HEK293 (cell line): ENCODE measurements around the gene INO80B.

ENCODE experiments used
- ATF2 ChIP-seq: fragments of 450-650 bp; formaldehyde crosslinking; IDR thresholded peaks from 2 replicates; pipeline ENCODE4 v1.5.1; 2016; ENCODE audit warnings: missing biosample characterization, missing genetic modification characterization, low read depth
- BCL11B ChIP-seq: fragments of 450-650 bp; formaldehyde crosslinking; IDR thresholded peaks from 2 replicates; pipeline ENCODE4 v1.5.1; 2016; ENCODE audit warnings: low read depth, missing biosample characterization, missing genetic modification characterization
- KLF8 ChIP-seq: fragments of 450-650 bp; formaldehyde crosslinking; IDR thresholded peaks from 2 replicates; pipeline ENCODE4 v1.5.1; 2016; ENCODE audit warnings: missing biosample characterization, missing genetic modification characterization
- PBX3 ChIP-seq: sonication (generic); formaldehyde crosslinking; IDR thresholded peaks from 2 replicates; pipeline ENCODE4 v1.8.1; 2022; ENCODE audit warnings: mild to moderate bottlenecking, moderate library complexity, missing genetic modification reagents
- SP2 ChIP-seq: fragments of 450-650 bp; formaldehyde crosslinking; IDR thresholded peaks from 2 replicates; pipeline ENCODE4 v1.5.1; 2016; ENCODE audit warnings: missing biosample characterization, missing genetic modification characterization
- ZBTB20 ChIP-seq: fragments of 450-650 bp; formaldehyde crosslinking; IDR thresholded peaks from 2 replicates; pipeline ENCODE4 v1.5.1; 2016; ENCODE audit warnings: missing biosample characterization, missing genetic modification characterization
- ZFHX2 ChIP-seq: fragments of 450-650 bp; formaldehyde crosslinking; conservative IDR thresholded peaks from 2 replicates; pipeline ENCODE4 v1.5.1; 2016; ENCODE audit warnings: missing biosample characterization, missing genetic modification characterization
- ZNF302 ChIP-seq: fragments of 450-650 bp; formaldehyde crosslinking; IDR thresholded peaks from 2 replicates; pipeline ENCODE4 v1.5.1; 2016; ENCODE audit warnings: missing biosample characterization, missing genetic modification characterization, low read depth
- ZNF404 ChIP-seq: fragments of 450-650 bp; formaldehyde crosslinking; IDR thresholded peaks from 2 replicates; pipeline ENCODE4 v1.5.1; 2017; ENCODE audit warnings: missing biosample characterization, missing genetic modification characterization
- ZNF433 ChIP-seq: fragments of 450-650 bp; formaldehyde crosslinking; IDR thresholded peaks from 2 replicates; pipeline ENCODE4 v1.5.1; 2016; ENCODE audit warnings: missing biosample characterization, missing genetic modification characterization, low read depth
- ZNF530 ChIP-seq: fragments of 450-650 bp; formaldehyde crosslinking; IDR thresholded peaks from 2 replicates; pipeline ENCODE4 v1.5.1; 2016; ENCODE audit warnings: low read depth, missing biosample characterization, missing genetic modification characterization
- ZNF76 ChIP-seq: fragments of 450-650 bp; formaldehyde crosslinking; IDR thresholded peaks from 2 replicates; pipeline ENCODE4; 2016; ENCODE audit warnings: low read depth, missing biosample characterization, missing genetic modification characterization, borderline replicate concordance
- ZNF776 ChIP-seq: fragments of 450-650 bp; formaldehyde crosslinking; IDR thresholded peaks from 2 replicates; pipeline ENCODE4 v1.5.0; 2017; ENCODE audit warnings: missing biosample characterization, missing genetic modification characterization, borderline replicate concordance
- ZNF791 ChIP-seq: fragments of 450-650 bp; formaldehyde crosslinking; IDR thresholded peaks from 2 replicates; pipeline ENCODE4 v1.5.1; 2016; ENCODE audit warnings: missing biosample characterization, missing genetic modification characterization
- ZNF843 ChIP-seq: fragments of 450-650 bp; formaldehyde crosslinking; IDR thresholded peaks from 2 replicates; pipeline ENCODE4 v1.5.1; 2016; ENCODE audit warnings: missing biosample characterization, missing genetic modification characterization
- ZSCAN23 ChIP-seq: fragments of 450-650 bp; formaldehyde crosslinking; IDR thresholded peaks from 2 replicates; pipeline ENCODE4 v1.5.1; 2016; ENCODE audit warnings: missing biosample characterization, missing genetic modification characterization
- ZSCAN30 ChIP-seq: fragments of 450-650 bp; IDR thresholded peaks from 2 replicates; pipeline ENCODE4 v1.5.1; 2018; ENCODE audit warnings: missing biosample characterization, mild to moderate bottlenecking, missing genetic modification characterization, moderate library complexity
- ZXDB ChIP-seq: fragments of 450-650 bp; formaldehyde crosslinking; IDR thresholded peaks from 2 replicates; pipeline ENCODE4 v1.5.1; 2016; ENCODE audit warnings: missing biosample characterization, missing genetic modification characterization
- TF ChIP-seq, protein P1 (sequence below): fragments of 450-650 bp; formaldehyde crosslinking; IDR thresholded peaks from 2 replicates; pipeline ENCODE4 v1.5.1; 2016; ENCODE audit warnings: missing biosample characterization, missing genetic modification characterization
- TF ChIP-seq, protein P2 (sequence below): fragments of 450-650 bp; formaldehyde crosslinking; IDR thresholded peaks from 2 replicates; pipeline ENCODE4 v1.5.1; 2017; ENCODE audit warnings: missing biosample characterization, missing genetic modification characterization

Gene INO80B

GRCh38 chr2:74441690-74442482 is 13.0 kb upstream of the INO80B start, which contains the start of gene RTKN (continued):
- peak; percentile 67 for TF ChIP-seq SP2 (tag by site-specific recombination)
- TF ChIP-seq ZSCAN30 (tag by site-specific recombination) = no peak
- no peak for TF ChIP-seq ZNF302 (tag by site-specific recombination)
- 0 out of 2 replicates have a peak, but pooled peaks have one; percentile 11 for TF ChIP-seq ZNF843 (tag by site-specific recombination)
- peak; percentile 93 for TF ChIP-seq ZNF76 (tag by site-specific recombination)
- TF ChIP-seq PBX3 (CRISPR knock-in tag) = peak; percentile 55
- TF ChIP-seq, protein P1, sequence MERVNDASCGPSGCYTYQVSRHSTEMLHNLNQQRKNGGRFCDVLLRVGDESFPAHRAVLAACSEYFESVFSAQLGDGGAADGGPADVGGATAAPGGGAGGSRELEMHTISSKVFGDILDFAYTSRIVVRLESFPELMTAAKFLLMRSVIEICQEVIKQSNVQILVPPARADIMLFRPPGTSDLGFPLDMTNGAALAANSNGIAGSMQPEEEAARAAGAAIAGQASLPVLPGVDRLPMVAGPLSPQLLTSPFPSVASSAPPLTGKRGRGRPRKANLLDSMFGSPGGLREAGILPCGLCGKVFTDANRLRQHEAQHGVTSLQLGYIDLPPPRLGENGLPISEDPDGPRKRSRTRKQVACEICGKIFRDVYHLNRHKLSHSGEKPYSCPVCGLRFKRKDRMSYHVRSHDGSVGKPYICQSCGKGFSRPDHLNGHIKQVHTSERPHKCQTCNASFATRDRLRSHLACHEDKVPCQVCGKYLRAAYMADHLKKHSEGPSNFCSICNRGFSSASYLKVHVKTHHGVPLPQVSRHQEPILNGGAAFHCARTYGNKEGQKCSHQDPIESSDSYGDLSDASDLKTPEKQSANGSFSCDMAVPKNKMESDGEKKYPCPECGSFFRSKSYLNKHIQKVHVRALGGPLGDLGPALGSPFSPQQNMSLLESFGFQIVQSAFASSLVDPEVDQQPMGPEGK (tag by site-specific recombination) = peak; percentile 79
- TF ChIP-seq BCL11B (tag by site-specific recombination) = no peak
- TF ChIP-seq, protein P2, sequence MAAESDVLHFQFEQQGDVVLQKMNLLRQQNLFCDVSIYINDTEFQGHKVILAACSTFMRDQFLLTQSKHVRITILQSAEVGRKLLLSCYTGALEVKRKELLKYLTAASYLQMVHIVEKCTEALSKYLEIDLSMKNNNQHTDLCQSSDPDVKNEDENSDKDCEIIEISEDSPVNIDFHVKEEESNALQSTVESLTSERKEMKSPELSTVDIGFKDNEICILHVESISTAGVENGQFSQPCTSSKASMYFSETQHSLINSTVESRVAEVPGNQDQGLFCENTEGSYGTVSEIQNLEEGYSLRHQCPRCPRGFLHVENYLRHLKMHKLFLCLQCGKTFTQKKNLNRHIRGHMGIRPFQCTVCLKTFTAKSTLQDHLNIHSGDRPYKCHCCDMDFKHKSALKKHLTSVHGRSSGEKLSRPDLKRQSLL (tag by site-specific recombination) = no peak
- TF ChIP-seq ZNF791 (tag by site-specific recombination) = no peak
- peak; percentile 84 for TF ChIP-seq ZXDB (tag by site-specific recombination)
- TF ChIP-seq ZNF433 (tag by site-specific recombination) = no peak
- no peak for TF ChIP-seq ZNF530 (tag by site-specific recombination)
- TF ChIP-seq ZNF776 (tag by site-specific recombination) = no peak
- TF ChIP-seq ZBTB20 = peak; percentile 95
- TF ChIP-seq ZSCAN23 (tag by site-specific recombination) = no peak
- peak; percentile 76 for TF ChIP-seq ZFHX2 (tag by site-specific recombination)
- TF ChIP-seq ATF2 (tag by site-specific recombination) = no peak
- no peak for TF ChIP-seq ZNF404 (tag by site-specific recombination)
- peak; percentile 85; the same call in 1 of the 2 replicates for TF ChIP-seq KLF8 (tag by site-specific recombination)
